T-helper 2 cell treated with Interferon-gamma antibody and Interleukin-4, amounts not matched to agents 100 ng/mL and 5 ng/mL, for 36 hours (primary cell): ENCODE measurements around the gene AJM1. TPM values are rescaled to one million over a fixed set of nuclear protein-coding genes. Genes with fewer than 3 reads are reported as not detected.
"Not testable (repeated sequence)": the region's sequence is repeated elsewhere in the genome, so short reads cannot be mapped to it uniquely, and the experiment has no call there.

Experiments
- intact Hi-C: fragments of 100-400 bp; cut with micrococcal nuclease; formaldehyde crosslinking; loops from one replicate; pipeline ENCODE4 v1.15.1; 2023
- total RNA-seq: library from RNA; stranded (reverse); gene quantifications from 2 replicates; pipeline ENCODE4 v1.2.3, GENCODE V29; 2022

The AJM1 gene
- 3.9 and 4.0 TPM in 2 replicates for total RNA-seq

- intact Hi-C loops, result loop anchor here (2.0 kb wide), 3 partner anchors 34 to 192 kb away; partner anchors contain the start of genes C8G and FBXW5
Observed at GRCh38 chr9:136842380-136842948, at the start of gene AJM1. AJM1 (plus strand) TSS chr9:136842478; CDS start chr9:136844415, 1,937 bp downstream.

GRCh38 chr9:136793086-136793946 lies 49.0 kb upstream of the AJM1 start:
- intact Hi-C loops, result loop anchor here (5.0 kb wide), 6 partner anchors 54 to 814 kb away; partner anchors contain the start of genes ARRDC1, FBXW5, PHPT1 and TRAF2

GRCh38 chr9:136794281-136794999 lies 47.8 kb upstream of the AJM1 start:
- intact Hi-C loops, result loop anchor here (5.0 kb wide), 6 partner anchors 53 to 813 kb away; partner anchors contain the start of genes ARRDC1, FBXW5, PHPT1 and TRAF2

- intact Hi-C loops, result loop anchor here (5.0 kb wide), 6 partner anchors 52 to 812 kb away; partner anchors contain the start of genes ARRDC1, FBXW5, PHPT1 and TRAF2
Observed at GRCh38 chr9:136795000-136795348, 47.3 kb upstream of the AJM1 start.

- intact Hi-C loops, result no loop called here
Observed at GRCh38 chr9:136796238-136796774, 46.0 kb upstream of the AJM1 start, which contains the start of gene CCDC183. CCDC183 (plus strand) TSS chr9:136796338; CDS start chr9:136796398, 60 bp downstream.

GRCh38 chr9:136796775-136797347 lies 45.4 kb upstream of the AJM1 start:
- intact Hi-C loops, result not testable (repeated sequence)

GRCh38 chr9:136798708-136799078 lies 43.6 kb upstream of the AJM1 start:
- intact Hi-C loops, result no loop called here

GRCh38 chr9:136799079-136799853 lies 43.0 kb upstream of the AJM1 start:
- intact Hi-C loops, result no loop called here

GRCh38 chr9:136799854-136800657 lies 42.2 kb upstream of the AJM1 start:
- intact Hi-C loops, result loop anchor here (1.0 to 10.0 kb wide), 4 partner anchors 9 to 425 kb away; partner anchors contain the start of genes CYSRT1, NOTCH1, PHPT1 and RNF208

GRCh38 chr9:136802321-136802720 lies 40.0 kb upstream of the AJM1 start:
- intact Hi-C loops, result loop anchor here (10.0 kb wide), 2 partner anchors 258 to 422 kb away; partner anchors contain the start of genes CYSRT1, NOTCH1, RNF208 and RNF224

- intact Hi-C loops, result loop anchor here (10.0 kb wide), 2 partner anchors 258 to 422 kb away; partner anchors contain the start of genes CYSRT1, NOTCH1, RNF208 and RNF224
Observed at GRCh38 chr9:136803009-136803550, 39.2 kb upstream of the AJM1 start.

GRCh38 chr9:136803551-136804508 lies 38.4 kb upstream of the AJM1 start:
- intact Hi-C loops, result loop anchor here (10.0 kb wide), 2 partner anchors 259 to 421 kb away; partner anchors contain the start of genes CYSRT1, NOTCH1, RNF208 and RNF224

GRCh38 chr9:136804509-136805206 lies 37.6 kb upstream of the AJM1 start:
- intact Hi-C loops, result loop anchor here (5.0 to 10.0 kb wide), 3 partner anchors 78 to 420 kb away; partner anchors contain the start of genes CYSRT1, NOTCH1, RNF208 and RNF224

- intact Hi-C loops, result loop anchor here (5.0 to 10.0 kb wide), 3 partner anchors 77 to 420 kb away; partner anchors contain the start of genes CYSRT1, NOTCH1, RNF208 and RNF224
Observed at GRCh38 chr9:136805207-136805740, 37.0 kb upstream of the AJM1 start.

GRCh38 chr9:136806067-136806466 lies 36.2 kb upstream of the AJM1 start:
- intact Hi-C loops, result loop anchor here (5.0 to 10.0 kb wide), 3 partner anchors 76 to 419 kb away; partner anchors contain the start of genes CYSRT1, NOTCH1, RNF208 and RNF224

GRCh38 chr9:136806631-136807201 lies 35.6 kb upstream of the AJM1 start:
- intact Hi-C loops, result loop anchor here (5.0 to 10.0 kb wide), 3 partner anchors 76 to 418 kb away; partner anchors contain the start of genes CYSRT1, NOTCH1, RNF208 and RNF224
